ENCODE measurements around the gene RAPGEF1.

GRCh38 chr9:131676431-131676972 is 63.4 kb downstream of the RAPGEF1 start:
- TF ChIP-seq CTCF (IDR thresholded peaks at IDR 0.05; ENCODE audit: insufficient read depth, low read depth, low read length) (no peak), EZH2 (IDR thresholded peaks at IDR 0.05; ENCODE audit: insufficient read depth, low read length) (no peak)

All from astrocyte (in vitro differentiated cells and primary cell).